Fibroblast of pulmonary artery (primary cell): Measurements from ENCODE around the gene LIX1.
"Not testable (repeated sequence)": the region's sequence is repeated elsewhere in the genome, so short reads cannot be mapped to it uniquely, and the experiment has no call there.

Experiments used
- DNase-seq: peaks from one replicate; pipeline ENCODE4 v3.0.0-alpha.2; 2010; ENCODE audit warnings: low read depth
- H3K4me3 ChIP-seq: replicated peaks from 2 replicates; pipeline ENCODE4 v1.5.1; 2011; ENCODE audit warnings: low read depth, mild to moderate bottlenecking, control low read depth, low read length, moderate library complexity
- TF ChIP-seq, protein P1 (sequence below): IDR thresholded peaks from 2 replicates; pipeline ENCODE4 v1.5.1; 2011; ENCODE audit warnings: mild to moderate bottlenecking, control low read depth, low read length, inconsistent platforms; ENCODE audit errors: missing control alignments

Gene LIX1

DNA sequence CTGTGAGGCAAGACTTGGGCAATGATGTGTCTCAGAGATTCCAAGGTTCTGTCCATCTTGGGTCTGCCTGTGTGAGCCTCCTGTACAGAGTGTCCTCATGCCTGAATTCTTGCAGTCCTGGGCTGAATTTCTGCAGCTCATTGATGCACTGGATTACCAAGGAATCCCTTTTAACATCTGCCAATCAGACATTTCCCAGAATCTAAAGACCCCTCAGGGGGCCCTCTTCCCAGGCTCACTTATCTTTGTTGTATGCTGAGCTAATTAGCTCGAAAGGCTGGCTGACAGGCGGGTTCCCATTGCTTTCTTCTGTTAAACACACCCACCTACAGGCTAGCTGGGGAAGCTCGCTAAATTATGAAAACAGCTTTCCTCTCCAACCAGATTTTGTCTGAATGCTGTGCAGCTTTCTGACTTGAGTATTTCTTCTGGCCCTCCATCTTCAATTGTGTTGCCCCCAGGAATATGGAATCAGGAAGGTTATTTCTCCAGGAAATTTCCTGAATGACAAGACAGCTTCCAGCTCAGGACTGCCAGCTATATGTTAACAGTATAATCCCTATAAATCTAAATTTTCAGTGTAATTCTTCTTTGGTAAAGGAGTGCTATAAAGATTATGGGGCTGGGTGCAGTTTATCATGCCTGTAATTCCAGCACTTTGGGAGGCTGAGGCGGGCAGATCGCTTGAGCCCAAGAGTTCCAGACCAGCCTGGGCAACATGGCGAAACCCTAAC lies at the start of gene LIX1:
LIX1 (minus strand) TSS at position 91 of the 734 bp plus-strand sequence; CDS start at position 56, 35 bp downstream.
- H3K4me3 ChIP-seq: no peak within 1 kb of the TSS
- TF ChIP-seq, protein P1, sequence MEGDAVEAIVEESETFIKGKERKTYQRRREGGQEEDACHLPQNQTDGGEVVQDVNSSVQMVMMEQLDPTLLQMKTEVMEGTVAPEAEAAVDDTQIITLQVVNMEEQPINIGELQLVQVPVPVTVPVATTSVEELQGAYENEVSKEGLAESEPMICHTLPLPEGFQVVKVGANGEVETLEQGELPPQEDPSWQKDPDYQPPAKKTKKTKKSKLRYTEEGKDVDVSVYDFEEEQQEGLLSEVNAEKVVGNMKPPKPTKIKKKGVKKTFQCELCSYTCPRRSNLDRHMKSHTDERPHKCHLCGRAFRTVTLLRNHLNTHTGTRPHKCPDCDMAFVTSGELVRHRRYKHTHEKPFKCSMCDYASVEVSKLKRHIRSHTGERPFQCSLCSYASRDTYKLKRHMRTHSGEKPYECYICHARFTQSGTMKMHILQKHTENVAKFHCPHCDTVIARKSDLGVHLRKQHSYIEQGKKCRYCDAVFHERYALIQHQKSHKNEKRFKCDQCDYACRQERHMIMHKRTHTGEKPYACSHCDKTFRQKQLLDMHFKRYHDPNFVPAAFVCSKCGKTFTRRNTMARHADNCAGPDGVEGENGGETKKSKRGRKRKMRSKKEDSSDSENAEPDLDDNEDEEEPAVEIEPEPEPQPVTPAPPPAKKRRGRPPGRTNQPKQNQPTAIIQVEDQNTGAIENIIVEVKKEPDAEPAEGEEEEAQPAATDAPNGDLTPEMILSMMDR: peak; percentile 64
- peak; percentile 51 for DNase-seq

- no peak for DNase-seq
- TF ChIP-seq, protein P1: no peak
- no peak overlapping the region for H3K4me3 ChIP-seq
Measured at GRCh38 chr5:97191893-97192292, 49.5 kb upstream of the LIX1 start.

- DNase-seq, H3K4me3 ChIP-seq: not testable (repeated sequence)
Measured at GRCh38 chr5:97189523-97189922, 47.1 kb upstream of the LIX1 start.

DNA sequence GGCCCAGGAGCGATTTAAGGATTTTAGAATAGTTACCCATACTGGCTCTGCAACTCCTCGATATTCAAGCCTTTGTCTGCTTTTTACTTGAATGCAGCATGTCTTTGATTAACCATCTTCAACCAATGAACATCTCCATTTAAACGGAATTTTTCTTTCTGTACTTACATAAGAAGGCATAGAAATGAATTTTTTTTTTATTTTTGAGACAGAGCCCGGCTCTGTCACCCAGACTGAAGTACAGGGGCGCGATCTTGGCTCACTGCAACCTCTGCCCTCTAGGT lies 41.5 kb upstream of the LIX1 start:
- peak overlapping the region; percentile 87 for H3K4me3 ChIP-seq
- TF ChIP-seq, protein P1: no peak
- DNase-seq: no peak

GRCh38 chr5:97183100-97183929 lies 40.9 kb upstream of the LIX1 start, which contains the start of gene RIOK2:
Gene RIOK2, minus strand, starts transcription at chr5:97183247. Its CDS starts 56 bp downstream, at chr5:97183191.
- TF ChIP-seq, protein P1: no peak
- peak; percentile 96 for DNase-seq

DNA sequence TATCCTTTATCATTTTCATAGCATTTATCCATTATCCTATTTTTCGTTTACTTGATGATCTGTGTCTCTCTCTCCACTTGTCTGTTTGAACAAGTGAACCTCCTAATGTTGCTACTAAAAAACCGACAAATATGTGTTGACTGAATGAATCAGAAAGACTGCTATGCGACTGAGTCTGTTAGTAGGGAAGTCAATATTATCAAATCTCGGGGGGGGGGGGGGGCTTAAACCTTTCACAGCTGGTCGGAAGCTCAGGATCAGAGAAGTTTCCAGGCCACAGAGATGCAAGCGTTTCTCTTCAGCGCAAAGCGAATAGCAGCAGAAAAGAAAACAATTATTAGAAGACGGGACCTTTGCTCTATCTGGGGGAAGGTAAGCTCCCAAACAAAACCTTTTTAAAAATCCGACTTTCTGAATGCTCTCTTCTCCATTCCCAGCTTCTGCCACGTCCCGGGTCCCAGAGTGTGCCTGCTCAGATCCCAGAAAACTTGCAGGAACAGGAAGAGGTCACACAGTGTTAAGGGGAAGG lies 40.2 kb upstream of the LIX1 start:
- peak overlapping the region; percentile 87 for H3K4me3 ChIP-seq
- peak; percentile 10 for DNase-seq

More at GRCh38 chr5:97183100-97183929, 40.9 kb upstream of the LIX1 start, which contains the start of gene RIOK2:
- peak within 1 kb of the TSS; percentile 87 for H3K4me3 ChIP-seq

More for the DNA sequence above, 40.2 kb upstream of the LIX1 start:
- TF ChIP-seq, protein P1: no peak
